Heart right ventricle (tissue), 16 donors: ENCODE results near the gene TRAF7. TPM values are rescaled to one million over a fixed set of nuclear protein-coding genes. Genes with fewer than 3 reads are reported as not detected.

Source experiments
- ATAC-seq, 8 donors: fragments of 200-7000 bp; cut with Tn5 transposase; one replicate each; pipeline ENCODE4 v1.9.1; 2020; ENCODE audit warnings: mild to moderate bottlenecking in 8 of 8, moderate library complexity in 8 of 8, moderate number of reproducible peaks in 1 of 8
- DNase-seq, 2 donors: peaks; one replicate each; pipeline ENCODE4 v3.0.0-alpha.2; 2020
- H3K27ac ChIP-seq, 10 donors: fragments of 200-600 bp; sonication (generic) in 2 of 10; one replicate each; pipeline versions ENCODE4 v1.5.0 to v1.8.0; 2020 to 2022; ENCODE audit warnings: mild to moderate bottlenecking in 3 of 10
- H3K27me3 ChIP-seq, 7 donors: fragments of 200-600 bp; one replicate each; pipeline ENCODE4 v1.8.0; 2021 to 2022; ENCODE audit warnings: mild to moderate bottlenecking in 2 of 7
- H3K36me3 ChIP-seq, 9 donors: fragments of 200-600 bp; sonication (generic) in 1 of 9; one replicate each; pipeline versions ENCODE4 v1.5.0 to v1.8.0; 2020 to 2022; ENCODE audit warnings: mild to moderate bottlenecking in 2 of 9
- H3K4me1 ChIP-seq, 9 donors: fragments of 200-600 bp; sonication (generic) in 1 of 9; one replicate each; pipeline versions ENCODE4 v1.5.0 to v1.8.0; 2020 to 2022; ENCODE audit warnings: mild to moderate bottlenecking in 4 of 9
- H3K4me3 ChIP-seq, 10 donors: fragments of 200-600 bp; sonication (generic) in 2 of 10; one replicate each; pipeline versions ENCODE4 v1.5.0 to v1.8.0; 2020 to 2022; ENCODE audit warnings: mild to moderate bottlenecking in 7 of 10, moderate library complexity in 2 of 10
- H3K9me3 ChIP-seq, 11 donors: fragments of 200-600 bp in 10 of 11; sonication (generic) in 2 of 11; one replicate each; pipeline versions ENCODE4 v1.5.0 to v1.8.0; 2013 to 2022; ENCODE audit warnings: mild to moderate bottlenecking in 2 of 11, control low read depth in 1 of 11, moderate library complexity in 1 of 11
- WGBS, 2 donors: extraction: QIAGEN DNeasy Blood & Tissue Kit; methylation state at CpG; one replicate each; pipeline ENCODE4 v1.1.7; 2013; ENCODE audit warnings: inconsistent platforms in 1 of 2; 5-methylcytosine and 5-hydroxymethylcytosine counted together
- intact Hi-C, 10 donors: fragments of 100-400 bp; cut with DNase I; formaldehyde crosslinking; loops; one replicate each; pipeline versions ENCODE4 v1.11.1 to v1.14.2; 2022
- polyA plus RNA-seq, 2 donors: library from polyadenylated mRNA; stranded (reverse); fragments of 200-250 nt; gene quantifications; one replicate each; pipeline ENCODE4 v1.2.3, GENCODE V29; 2013
- total RNA-seq, 10 donors: library from RNA; stranded (reverse); fragmentation: NEBNext Ultra II Directional in 3 of 10; extraction: Animal tissue kit (Norgen Biotek cat#: 25700) in 3 of 10; gene quantifications; one replicate each; pipeline versions ENCODE4 v1.2.1 to v1.2.4, GENCODE V29; 2021 to 2023
- TF ChIP-seq, protein P1 (sequence below), 9 donors: fragments of 200-600 bp; sonication (generic) in 2 of 9; IDR thresholded peaks; one replicate each; pipeline versions ENCODE4 v1.5.0 to v1.8.0; 2021 to 2022; ENCODE audit warnings: antibody characterized with exemption in 9 of 9, mild to moderate bottlenecking in 5 of 9, moderate library complexity in 1 of 9
- donor health status: Arrhythmogenic right ventricular cardiomyopathy.
- donor health status: ischemic (EF 13 %, LVEDD 7.1; RV severe dilation, severe dysfunction).
- donor health status: healthy with polysubstance abuse.
- donor health status: DM: no; HTN: yes; CAD: no.
- donor health status: DM: no; HTN: no; CAD: no.
- donor health status: ischemic (EF 25% LVEDD 6.9; RV normal size, moderate dysfunction).
- donor health status: ischemic (EF 25% LVEDD 5.7; RV mildly dilated, moderate dysfunction).
- donor health status: healthy.
- donor health status: DM: yes; HTN: yes; CAD: no.
- donor health status: Ischemic cardiomyopathy.
- donor health status: ischemic (EF 35%, LVEDD 5.7; RV mildly dilated, moderate dysfunction).
- donor health status: nonischemic (EF 11% LVEDD 7.7; RV severe dilation, severe dysfunction).
- donor health status: DM: yes; HTN: yes; CAD: no.
- donor health status: PGD.
- donor health status: ischemic (EF 29% LVEDD 5.4; RV normal size, mild dysfunction).
- donor health status: nonischemic (EF 23%, LVEDD 6.1; RV moderate dilation, normal function).

Gene TRAF7
- total and polyA plus RNA-seq, 12 donors, result 14.6 to 44.9 (median 23.8) TPM

DNA sequence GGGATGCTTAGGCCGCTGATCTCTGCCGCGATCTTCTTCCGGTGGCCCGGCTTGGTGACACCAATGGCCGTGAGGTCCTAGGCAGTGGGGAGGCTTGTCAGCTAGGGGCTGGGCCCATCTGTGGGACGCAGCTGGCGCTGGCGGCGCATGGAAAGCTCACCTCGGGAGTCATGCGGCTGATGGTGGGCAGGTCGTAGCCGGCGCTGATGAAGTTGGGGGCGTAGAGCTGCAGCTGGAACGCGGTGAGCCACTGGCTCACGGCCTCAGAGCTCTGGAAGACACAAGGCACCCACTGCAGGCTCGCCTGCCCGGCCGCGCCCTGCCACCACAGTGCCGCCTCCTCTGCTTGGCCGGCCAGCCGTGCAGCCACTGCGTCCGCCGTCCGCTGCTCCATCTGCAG lies 28.1 kb downstream of the TRAF7 start:
- Histone ChIP-seq H3K4me3 (no peak overlapping the region), H3K36me3 (no peaks in the 10 kb centered on the region), H3K4me1 (no peaks in the 10 kb centered on the region), H3K9me3 (no peaks in the 10 kb centered on the region), H3K27ac (no peak overlapping the region), H3K27me3 (no peaks in the 10 kb centered on the region)
- ATAC-seq (no peak), DNase-seq (no peak)
- intact Hi-C loops, result no loop called here
- TF ChIP-seq, protein P1, sequence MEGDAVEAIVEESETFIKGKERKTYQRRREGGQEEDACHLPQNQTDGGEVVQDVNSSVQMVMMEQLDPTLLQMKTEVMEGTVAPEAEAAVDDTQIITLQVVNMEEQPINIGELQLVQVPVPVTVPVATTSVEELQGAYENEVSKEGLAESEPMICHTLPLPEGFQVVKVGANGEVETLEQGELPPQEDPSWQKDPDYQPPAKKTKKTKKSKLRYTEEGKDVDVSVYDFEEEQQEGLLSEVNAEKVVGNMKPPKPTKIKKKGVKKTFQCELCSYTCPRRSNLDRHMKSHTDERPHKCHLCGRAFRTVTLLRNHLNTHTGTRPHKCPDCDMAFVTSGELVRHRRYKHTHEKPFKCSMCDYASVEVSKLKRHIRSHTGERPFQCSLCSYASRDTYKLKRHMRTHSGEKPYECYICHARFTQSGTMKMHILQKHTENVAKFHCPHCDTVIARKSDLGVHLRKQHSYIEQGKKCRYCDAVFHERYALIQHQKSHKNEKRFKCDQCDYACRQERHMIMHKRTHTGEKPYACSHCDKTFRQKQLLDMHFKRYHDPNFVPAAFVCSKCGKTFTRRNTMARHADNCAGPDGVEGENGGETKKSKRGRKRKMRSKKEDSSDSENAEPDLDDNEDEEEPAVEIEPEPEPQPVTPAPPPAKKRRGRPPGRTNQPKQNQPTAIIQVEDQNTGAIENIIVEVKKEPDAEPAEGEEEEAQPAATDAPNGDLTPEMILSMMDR (IDR thresholded peaks at IDR 0.05), result no peak
- WGBS, 2 donors, result 93% methylated on average over 29 to 30 of the region's 30 CpGs

DNA sequence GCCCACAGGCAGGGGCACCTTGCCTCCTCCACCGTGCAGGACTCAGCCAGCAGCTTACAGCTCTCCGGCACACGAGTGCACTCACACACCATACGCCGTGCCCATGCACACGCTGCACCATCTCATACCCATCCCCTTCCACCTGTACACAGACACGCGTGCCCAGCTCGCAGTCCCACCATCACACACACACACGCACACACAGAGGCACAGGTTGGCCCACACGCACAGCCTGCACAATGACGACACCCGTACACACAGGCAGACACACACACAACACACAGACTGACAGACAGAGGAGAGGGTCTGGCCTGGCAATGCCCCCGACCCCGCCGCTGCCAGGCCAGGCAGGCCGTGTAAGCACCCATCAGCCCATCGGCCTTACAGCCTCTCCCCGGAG lies 28.8 kb downstream of the TRAF7 start:
- DNase-seq (no peak), ATAC-seq (no peak)
- Histone ChIP-seq H3K27me3 (no peaks in the 10 kb centered on the region), H3K9me3 (no peaks in the 10 kb centered on the region), H3K36me3 (no peaks in the 10 kb centered on the region), H3K4me3 (no peak overlapping the region), H3K27ac (no peak overlapping the region), H3K4me1 (no peaks in the 10 kb centered on the region)
- TF ChIP-seq, protein P1 (IDR thresholded peaks at IDR 0.05), result no peak
- intact Hi-C loops, result no loop called here
- 88 to 90% methylated on average over 19 of the region's 19 CpGs for WGBS, 2 donors

DNA sequence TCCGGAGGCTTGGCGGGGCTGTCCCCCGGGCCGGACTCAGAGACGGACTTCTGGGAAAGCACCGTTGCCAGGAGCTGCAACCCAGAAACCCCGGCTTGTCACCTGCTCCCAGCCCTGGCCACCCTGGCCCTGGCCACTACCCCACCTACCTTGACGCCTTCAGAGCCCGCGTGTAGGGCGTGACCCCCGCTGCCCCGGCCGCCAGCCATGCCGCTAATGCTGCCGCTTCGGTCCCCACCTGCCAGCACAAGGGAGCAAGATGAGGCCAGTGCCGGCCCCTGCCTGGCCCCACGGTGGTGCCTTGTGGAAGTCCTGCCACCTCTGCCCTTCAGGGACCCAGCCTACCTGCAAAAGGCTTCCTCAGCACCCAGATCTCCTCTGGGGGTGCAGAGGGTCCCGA lies 29.4 kb downstream of the TRAF7 start:
- Histone ChIP-seq H3K4me3 (no peak overlapping the region), H3K9me3 (no peaks in the 10 kb centered on the region), H3K27ac (no peak overlapping the region), H3K27me3 (no peaks in the 10 kb centered on the region), H3K36me3 (no peaks in the 10 kb centered on the region), H3K4me1 (no peaks in the 10 kb centered on the region)
- TF ChIP-seq, protein P1 (IDR thresholded peaks at IDR 0.05), result no peak
- intact Hi-C loops, result no loop called here
- DNase-seq (no peak), ATAC-seq (no peak)
- 86 to 87% methylated on average over 17 to 20 of the region's 20 CpGs for WGBS, 2 donors

DNA sequence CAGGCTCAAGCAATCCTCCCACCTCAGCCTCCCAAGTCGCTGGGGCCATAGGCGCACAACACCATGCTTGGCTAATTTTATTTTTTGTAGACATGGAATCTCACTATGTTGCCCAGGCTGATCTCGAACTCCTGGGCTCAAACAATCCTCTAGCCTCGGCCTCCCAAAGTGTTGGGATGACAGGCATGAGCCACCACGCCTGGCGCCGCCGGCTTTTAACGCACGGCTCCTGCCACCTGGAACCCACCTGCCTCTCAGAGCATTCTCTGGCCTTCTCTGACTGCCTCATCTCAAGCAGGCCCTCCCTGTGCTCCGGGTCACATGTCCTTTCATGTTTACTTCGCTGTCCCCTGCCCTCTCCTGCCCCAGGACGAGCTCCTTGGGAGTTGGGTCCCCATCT lies 30.5 kb downstream of the TRAF7 start:
- DNase-seq (no peak), ATAC-seq (no peak)
- no peak overlapping the region for H3K27ac ChIP-seq
- H3K4me3 ChIP-seq, result no peak overlapping the region
- intact Hi-C loops, result no loop called here
- H3K9me3 ChIP-seq, result no peaks in the 10 kb centered on the region
- no peaks in the 10 kb centered on the region for H3K27me3 ChIP-seq
- WGBS, 2 donors, result 88 to 91% methylated on average over 13 of the region's 13 CpGs
- TF ChIP-seq, protein P1 (IDR thresholded peaks at IDR 0.05), result no peak
- H3K36me3 ChIP-seq, result no peaks in the 10 kb centered on the region
- no peaks in the 10 kb centered on the region for H3K4me1 ChIP-seq

DNA sequence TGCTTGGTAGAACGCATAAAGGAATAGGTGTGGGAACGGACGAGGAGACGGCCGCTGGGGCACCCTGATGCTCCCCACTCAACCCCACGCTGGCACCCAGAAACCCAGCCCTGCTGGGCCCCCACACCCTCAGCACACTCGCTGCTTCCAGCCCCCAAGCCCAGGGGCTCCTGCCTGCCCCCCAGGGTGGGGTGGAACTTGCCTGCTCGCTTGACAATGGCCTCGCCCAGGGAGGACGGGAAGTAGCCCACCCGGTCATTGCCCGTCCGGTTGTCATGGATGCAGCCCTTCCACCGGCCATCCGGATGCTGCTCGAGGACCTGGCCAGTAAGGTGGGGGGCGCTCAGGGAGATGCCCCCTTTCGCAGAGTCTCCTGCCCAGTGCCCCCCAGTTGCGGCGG lies 30.9 kb downstream of the TRAF7 start:
- ATAC-seq (no peak), DNase-seq (no peak)
- Histone ChIP-seq H3K27ac (no peak overlapping the region), H3K9me3 (no peaks in the 10 kb centered on the region), H3K27me3 (no peaks in the 10 kb centered on the region), H3K4me1 (no peaks in the 10 kb centered on the region), H3K36me3 (no peaks in the 10 kb centered on the region), H3K4me3 (no peak overlapping the region)
- intact Hi-C loops, result no loop called here
- TF ChIP-seq, protein P1 (IDR thresholded peaks at IDR 0.05), result no peak
- 79 to 89% methylated on average over 20 of the region's 20 CpGs for WGBS, 2 donors
